Mucosa of rectum (tissue), 2 donors: ENCODE measurements around the gene BRCC3.

Source experiments
- H3K27ac ChIP-seq, 2 donors: one replicate each; pipeline ENCODE4 v1.7.0; 2013; ENCODE audit warnings: inconsistent platforms in 2 of 2, low read depth in 2 of 2, low read length in 2 of 2
- H3K27me3 ChIP-seq, 2 donors: one replicate each; pipeline ENCODE4 v1.7.0; 2013; ENCODE audit warnings: low read length in 2 of 2; ENCODE audit not compliant: control insufficient read depth in 2 of 2, insufficient read depth in 2 of 2
- H3K36me3 ChIP-seq, 2 donors: one replicate each; pipeline ENCODE4 v1.7.0; 2013; ENCODE audit warnings: low read length in 2 of 2; ENCODE audit not compliant: control insufficient read depth in 2 of 2, insufficient read depth in 2 of 2
- H3K4me1 ChIP-seq, 2 donors: one replicate each; pipeline ENCODE4 v1.7.0; 2013; ENCODE audit warnings: low read length in 2 of 2, mild to moderate bottlenecking in 1 of 2; ENCODE audit not compliant: control insufficient read depth in 2 of 2, insufficient read depth in 2 of 2
- H3K4me3 ChIP-seq, 2 donors: one replicate each; pipeline ENCODE4 v1.7.0; 2013; ENCODE audit warnings: low read length in 2 of 2
- H3K9ac ChIP-seq, 2 donors: one replicate each; pipeline ENCODE4 v1.7.0; 2013; ENCODE audit warnings: low read length in 2 of 2, low read depth in 1 of 2, mild to moderate bottlenecking in 1 of 2
- H3K9me3 ChIP-seq, 2 donors: one replicate each; pipeline ENCODE4 v1.7.0; 2013; ENCODE audit warnings: low read length in 2 of 2; ENCODE audit not compliant: control insufficient read depth in 2 of 2
- donor health status: healthy.
- donor health status: Normal muscosa, but diverticular disease.

BRCC3 gene

GRCh38 chrX:155086961-155087735 lies 15.8 kb downstream of the BRCC3 start:
- Histone ChIP-seq H3K27ac (no peak overlapping the region), H3K4me1 (no peaks in the 10 kb centered on the region), H3K36me3 (peaks cover 0 to 8% of the 10 kb centered on the region in 2 donors), H3K9ac (no peak overlapping the region), H3K9me3 (no peaks in the 10 kb centered on the region), H3K4me3 (no peak overlapping the region), H3K27me3 (no peaks in the 10 kb centered on the region)

GRCh38 chrX:155094468-155095061 lies 23.3 kb downstream of the BRCC3 start:
- Histone ChIP-seq H3K27ac (no peak overlapping the region), H3K36me3 (no peaks in the 10 kb centered on the region), H3K4me3 (no peak overlapping the region), H3K9ac (no peak overlapping the region), H3K27me3 (no peaks in the 10 kb centered on the region), H3K9me3 (no peaks in the 10 kb centered on the region), H3K4me1 (no peaks in the 10 kb centered on the region)

- H3K9ac ChIP-seq = no peak overlapping the region
- H3K27me3 ChIP-seq = no peaks in the 10 kb centered on the region
- H3K36me3 ChIP-seq = no peaks in the 10 kb centered on the region
- no peaks in the 10 kb centered on the region for H3K9me3 ChIP-seq
- no peak overlapping the region for H3K4me3 ChIP-seq
- H3K27ac ChIP-seq = no peak overlapping the region
- H3K4me1 ChIP-seq = no peaks in the 10 kb centered on the region
Measured at GRCh38 chrX:155105919-155106318, 34.6 kb downstream of the BRCC3 start.

- H3K27ac ChIP-seq = no peak overlapping the region
- H3K4me3 ChIP-seq = no peak overlapping the region
- no peaks in the 10 kb centered on the region for H3K9me3 ChIP-seq
- no peak overlapping the region for H3K9ac ChIP-seq
- no peaks in the 10 kb centered on the region for H3K36me3 ChIP-seq
- H3K27me3 ChIP-seq = no peaks in the 10 kb centered on the region
- no peaks in the 10 kb centered on the region for H3K4me1 ChIP-seq
Measured at GRCh38 chrX:155108427-155108826, 37.1 kb downstream of the BRCC3 start.

- Histone ChIP-seq H3K9ac (no peak overlapping the region), H3K4me3 (no peak overlapping the region), H3K9me3 (no peaks in the 10 kb centered on the region), H3K27ac (no peak overlapping the region), H3K4me1 (no peaks in the 10 kb centered on the region), H3K27me3 (no peaks in the 10 kb centered on the region), H3K36me3 (peaks cover 0 to 5% of the 10 kb centered on the region in 2 donors)
Measured at GRCh38 chrX:155112171-155112570, 40.9 kb downstream of the BRCC3 start.

GRCh38 chrX:155113097-155113496 lies 41.8 kb downstream of the BRCC3 start:
- no peaks in the 10 kb centered on the region for H3K4me1 ChIP-seq
- H3K4me3 ChIP-seq = no peak overlapping the region
- H3K36me3 ChIP-seq = peaks cover 0 to 7% of the 10 kb centered on the region in 2 donors
- H3K27me3 ChIP-seq = no peaks in the 10 kb centered on the region
- H3K27ac ChIP-seq = no peak overlapping the region
- H3K9ac ChIP-seq = no peak overlapping the region
- H3K9me3 ChIP-seq = no peaks in the 10 kb centered on the region

- no peaks in the 10 kb centered on the region for H3K27me3 ChIP-seq
- no peaks in the 10 kb centered on the region for H3K4me1 ChIP-seq
- H3K27ac ChIP-seq = no peak overlapping the region
- H3K9ac ChIP-seq = no peak overlapping the region
- H3K4me3 ChIP-seq = no peak overlapping the region
- H3K36me3 ChIP-seq = peaks cover 0 to 7% of the 10 kb centered on the region in 2 donors
- no peaks in the 10 kb centered on the region for H3K9me3 ChIP-seq
Measured at GRCh38 chrX:155115174-155115819, 44.0 kb downstream of the BRCC3 start.

GRCh38 chrX:155127465-155127864 lies 56.2 kb downstream of the BRCC3 start:
- H3K27ac ChIP-seq = no peak overlapping the region
- H3K4me1 ChIP-seq = no peaks in the 10 kb centered on the region

GRCh38 chrX:155127940-155128339 lies 56.6 kb downstream of the BRCC3 start:
- no peak overlapping the region for H3K4me3 ChIP-seq
- H3K4me1 ChIP-seq = no peaks in the 10 kb centered on the region
- H3K36me3 ChIP-seq = no peaks in the 10 kb centered on the region
- H3K9ac ChIP-seq = no peak overlapping the region
- no peak overlapping the region for H3K27ac ChIP-seq
- H3K9me3 ChIP-seq = no peaks in the 10 kb centered on the region
- H3K27me3 ChIP-seq = no peaks in the 10 kb centered on the region

More at GRCh38 chrX:155127465-155127864, 56.2 kb downstream of the BRCC3 start:
- H3K36me3 ChIP-seq = no peaks in the 10 kb centered on the region
- H3K27me3 ChIP-seq = no peaks in the 10 kb centered on the region
- no peaks in the 10 kb centered on the region for H3K9me3 ChIP-seq
- no peak overlapping the region for H3K9ac ChIP-seq
- no peak overlapping the region for H3K4me3 ChIP-seq

- H3K9ac ChIP-seq = no peak overlapping the region
- H3K4me3 ChIP-seq = no peak overlapping the region
- H3K27ac ChIP-seq = no peak overlapping the region
- H3K36me3 ChIP-seq = no peaks in the 10 kb centered on the region
- no peaks in the 10 kb centered on the region for H3K27me3 ChIP-seq
- no peaks in the 10 kb centered on the region for H3K4me1 ChIP-seq
- H3K9me3 ChIP-seq = no peaks in the 10 kb centered on the region
Measured at GRCh38 chrX:155132110-155132509, 60.8 kb downstream of the BRCC3 start.
